Suprapubic skin (tissue), 4 donors: ENCODE data around the gene MLYCD. TPM values are rescaled to one million over a fixed set of nuclear protein-coding genes. Genes with fewer than 3 reads are reported as not detected.

ENCODE experiments used
- DNase-seq, 2 donors: peaks; one replicate each; pipeline ENCODE4 v3.0.0-alpha.2; 2019; ENCODE audit warnings: low spot score in 2 of 2
- H3K27ac ChIP-seq: fragments of 200-600 bp; sonication (generic); one replicate; pipeline ENCODE4 v1.5.1; 2019
- H3K27me3 ChIP-seq: fragments of 200-600 bp; sonication (generic); one replicate; pipeline ENCODE4 v1.5.1; 2019
- H3K36me3 ChIP-seq: fragments of 200-600 bp; sonication (generic); one replicate; pipeline ENCODE4 v1.5.1; 2019
- H3K4me1 ChIP-seq: fragments of 200-600 bp; sonication (generic); one replicate; pipeline ENCODE4 v1.5.1; 2019
- H3K4me3 ChIP-seq: fragments of 200-600 bp; sonication (generic); one replicate; pipeline ENCODE4 v1.5.1; 2019; ENCODE audit warnings: mild to moderate bottlenecking
- H3K9me3 ChIP-seq: fragments of 200-600 bp; sonication (generic); one replicate; pipeline ENCODE4 v1.5.1; 2019
- EP300 ChIP-seq: sonication (generic); formaldehyde crosslinking; IDR thresholded peaks from one replicate; pipeline ENCODE4 v1.6.1; 2017; ENCODE audit warnings: antibody characterized with exemption
- POLR2A ChIP-seq, 2 donors: fragments of 450-650 bp; IDR thresholded peaks; one replicate each; pipeline ENCODE4 v1.6.1; 2017; ENCODE audit warnings: antibody characterized with exemption in 2 of 2, mild to moderate bottlenecking in 2 of 2, moderate library complexity in 2 of 2
- POLR2AphosphoS5 ChIP-seq, 3 donors: sonication (generic); formaldehyde crosslinking; IDR thresholded peaks; one replicate each; pipeline ENCODE4 v1.6.1; 2017; ENCODE audit warnings: antibody characterized with exemption in 3 of 3
- WGBS: methylation state at CpG from one replicate; pipeline ENCODE4 v1.1.5; 2018; 5-methylcytosine and 5-hydroxymethylcytosine counted together
- total RNA-seq, 4 donors: library from RNA; depleted of rRNA; stranded (reverse); fragments of >200 nt; gene quantifications; one replicate each; pipeline ENCODE4 v1.1.0, GENCODE V29; 2016
- TF ChIP-seq, protein P1 (sequence below), 2 donors: fragments of 200-600 bp in 1 of 2; fragments of 450-650 bp in 1 of 2; sonication (generic) in 1 of 2; IDR thresholded peaks; one replicate each; pipeline ENCODE4 v1.5.1; 2016 to 2019; ENCODE audit warnings: antibody characterized with exemption in 2 of 2, mild to moderate bottlenecking in 1 of 2, moderate library complexity in 1 of 2

Gene MLYCD
- total RNA-seq, 4 donors from 2014 or later = 4.4 to 23.7 (median 5.7) TPM

DNA sequence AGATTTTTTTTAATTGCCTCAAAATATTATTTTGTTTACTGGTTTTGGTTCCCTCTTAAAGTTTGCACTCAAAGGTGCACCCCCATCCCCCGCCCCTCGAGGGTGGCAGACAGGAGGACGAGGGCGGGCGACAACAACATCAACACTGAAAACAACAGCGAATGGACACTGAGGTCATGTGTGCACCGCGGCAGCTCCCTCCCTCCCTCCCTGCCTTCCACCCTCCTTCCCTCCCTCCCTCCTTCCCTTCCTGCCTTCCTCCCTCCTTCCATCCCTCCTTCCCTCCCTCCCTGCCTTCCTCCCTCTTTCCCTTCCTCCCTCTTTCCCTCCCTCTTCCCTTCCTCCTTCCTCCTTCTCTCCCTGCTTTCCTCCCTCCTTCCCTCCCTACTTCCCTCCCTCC lies 52.6 kb downstream of the MLYCD start:
- Histone ChIP-seq H3K27me3 (no peaks in the 10 kb centered on the region), H3K4me3 (no peak overlapping the region), H3K4me1 (peaks cover 28% of the 10 kb centered on the region), H3K36me3 (no peaks in the 10 kb centered on the region), H3K9me3 (no peaks in the 10 kb centered on the region), H3K27ac (no peak overlapping the region)
- TF ChIP-seq, protein P1, sequence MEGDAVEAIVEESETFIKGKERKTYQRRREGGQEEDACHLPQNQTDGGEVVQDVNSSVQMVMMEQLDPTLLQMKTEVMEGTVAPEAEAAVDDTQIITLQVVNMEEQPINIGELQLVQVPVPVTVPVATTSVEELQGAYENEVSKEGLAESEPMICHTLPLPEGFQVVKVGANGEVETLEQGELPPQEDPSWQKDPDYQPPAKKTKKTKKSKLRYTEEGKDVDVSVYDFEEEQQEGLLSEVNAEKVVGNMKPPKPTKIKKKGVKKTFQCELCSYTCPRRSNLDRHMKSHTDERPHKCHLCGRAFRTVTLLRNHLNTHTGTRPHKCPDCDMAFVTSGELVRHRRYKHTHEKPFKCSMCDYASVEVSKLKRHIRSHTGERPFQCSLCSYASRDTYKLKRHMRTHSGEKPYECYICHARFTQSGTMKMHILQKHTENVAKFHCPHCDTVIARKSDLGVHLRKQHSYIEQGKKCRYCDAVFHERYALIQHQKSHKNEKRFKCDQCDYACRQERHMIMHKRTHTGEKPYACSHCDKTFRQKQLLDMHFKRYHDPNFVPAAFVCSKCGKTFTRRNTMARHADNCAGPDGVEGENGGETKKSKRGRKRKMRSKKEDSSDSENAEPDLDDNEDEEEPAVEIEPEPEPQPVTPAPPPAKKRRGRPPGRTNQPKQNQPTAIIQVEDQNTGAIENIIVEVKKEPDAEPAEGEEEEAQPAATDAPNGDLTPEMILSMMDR (IDR thresholded peaks at IDR 0.05) = no peak
- TF ChIP-seq EP300 = no peak
- no peak for TF ChIP-seq POLR2AphosphoS5 (IDR thresholded peaks at IDR 0.05)
- TF ChIP-seq POLR2A (IDR thresholded peaks at IDR 0.05) = no peak
- 18% methylated on average over 8 of the region's 8 CpGs for WGBS
- DNase-seq = no peak

DNA sequence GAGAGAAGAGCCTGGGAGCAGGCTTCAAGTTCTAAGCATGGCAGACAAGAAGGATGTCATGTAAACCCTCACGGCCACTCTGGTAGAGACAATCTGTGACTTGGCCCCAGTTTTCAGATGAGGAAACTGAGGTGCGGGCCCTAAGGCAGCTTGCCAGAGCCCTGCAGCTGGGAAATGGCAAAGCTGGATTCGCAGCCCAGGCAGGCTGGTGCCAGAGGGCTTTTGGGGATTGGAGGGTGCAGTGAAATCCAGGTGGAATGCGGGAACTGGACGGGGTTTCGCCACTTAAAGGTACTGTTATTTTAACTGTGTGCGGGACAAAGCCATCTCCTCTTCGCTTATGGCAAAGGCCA lies 53.6 kb downstream of the MLYCD start:
- no peak for DNase-seq
- Histone ChIP-seq H3K4me3 (peak overlapping the region; percentile 65), H3K9me3 (no peaks in the 10 kb centered on the region), H3K27ac (peak overlapping the region; percentile 92), H3K36me3 (no peaks in the 10 kb centered on the region), H3K27me3 (no peaks in the 10 kb centered on the region), H3K4me1 (peaks cover 28% of the 10 kb centered on the region)
- WGBS = 24% methylated on average over 8 of the region's 8 CpGs
- TF ChIP-seq EP300 = no peak
- no peak for TF ChIP-seq POLR2A (IDR thresholded peaks at IDR 0.05)
- TF ChIP-seq, protein P1 (IDR thresholded peaks at IDR 0.05) = no peak
- TF ChIP-seq POLR2AphosphoS5 (IDR thresholded peaks at IDR 0.05) = no peak

DNA sequence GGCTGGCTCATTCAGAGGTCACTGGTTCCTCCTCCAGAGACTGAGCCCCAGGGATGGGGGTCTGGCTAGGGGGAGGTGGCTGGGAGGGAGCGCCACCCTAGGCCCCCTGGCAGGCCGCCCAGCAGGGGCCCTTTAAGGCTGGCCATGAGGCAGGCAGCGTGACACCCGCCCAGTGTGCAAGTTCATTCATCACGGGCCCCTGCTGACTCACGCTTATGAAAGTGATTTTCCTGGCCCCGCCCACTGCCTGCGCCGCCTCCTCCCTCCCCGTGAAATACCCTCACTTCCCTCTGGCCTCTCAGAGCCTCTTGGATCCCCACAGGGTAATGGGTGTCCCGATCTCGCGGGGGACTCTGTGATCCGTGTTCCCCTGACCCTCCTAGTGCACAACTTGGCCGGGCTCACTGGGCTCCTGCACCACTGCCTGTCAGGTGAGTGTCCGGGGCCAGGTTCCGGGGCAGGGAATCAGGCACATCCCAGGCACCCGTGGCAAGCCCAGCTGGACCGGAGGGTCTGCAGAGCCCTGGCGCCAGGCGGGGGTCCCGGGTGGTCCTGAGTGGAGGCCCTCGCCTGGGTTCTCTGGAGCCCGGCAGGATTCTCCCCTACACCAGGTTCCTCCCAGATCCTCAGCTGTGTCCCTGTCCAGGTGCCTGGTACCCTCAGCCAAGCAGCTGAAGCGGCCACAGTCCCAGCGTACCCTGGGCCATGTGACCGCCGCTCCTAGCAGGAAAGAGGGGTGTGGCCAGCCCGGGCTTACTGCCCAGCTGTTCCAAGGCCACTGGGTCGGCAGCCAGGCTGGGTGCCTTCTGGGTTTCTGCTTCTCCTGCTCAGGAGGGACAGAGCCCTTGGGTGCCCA lies 54.3 kb downstream of the MLYCD start, which contains the start of gene OSGIN1:
Gene OSGIN1, plus strand, starts transcription at position 301 of the 856 bp plus-strand sequence. CDS start 4,432 bp downstream, outside the sequence.
- 0% methylated on average over 9 of the region's 30 CpGs for WGBS
- DNase-seq = peak; percentile 96 to 97
- peaks cover 1% of the 10 kb centered on the region for H3K36me3 ChIP-seq
- H3K27ac ChIP-seq = peak within 1 kb of the TSS; percentile 92
- H3K9me3 ChIP-seq = no peaks in the 10 kb centered on the region
- peaks cover 28% of the 10 kb centered on the region for H3K4me1 ChIP-seq
- H3K4me3 ChIP-seq = peak within 1 kb of the TSS; percentile 65
- TF ChIP-seq EP300 (no peak), POLR2A (IDR thresholded peaks at IDR 0.05) (peak; percentile 50 to 86), POLR2AphosphoS5 (IDR thresholded peaks at IDR 0.05) (peak in 1 of 3 donors; percentile 45)
- TF ChIP-seq, protein P1 (IDR thresholded peaks at IDR 0.05) = no peak
- no peaks in the 10 kb centered on the region for H3K27me3 ChIP-seq

DNA sequence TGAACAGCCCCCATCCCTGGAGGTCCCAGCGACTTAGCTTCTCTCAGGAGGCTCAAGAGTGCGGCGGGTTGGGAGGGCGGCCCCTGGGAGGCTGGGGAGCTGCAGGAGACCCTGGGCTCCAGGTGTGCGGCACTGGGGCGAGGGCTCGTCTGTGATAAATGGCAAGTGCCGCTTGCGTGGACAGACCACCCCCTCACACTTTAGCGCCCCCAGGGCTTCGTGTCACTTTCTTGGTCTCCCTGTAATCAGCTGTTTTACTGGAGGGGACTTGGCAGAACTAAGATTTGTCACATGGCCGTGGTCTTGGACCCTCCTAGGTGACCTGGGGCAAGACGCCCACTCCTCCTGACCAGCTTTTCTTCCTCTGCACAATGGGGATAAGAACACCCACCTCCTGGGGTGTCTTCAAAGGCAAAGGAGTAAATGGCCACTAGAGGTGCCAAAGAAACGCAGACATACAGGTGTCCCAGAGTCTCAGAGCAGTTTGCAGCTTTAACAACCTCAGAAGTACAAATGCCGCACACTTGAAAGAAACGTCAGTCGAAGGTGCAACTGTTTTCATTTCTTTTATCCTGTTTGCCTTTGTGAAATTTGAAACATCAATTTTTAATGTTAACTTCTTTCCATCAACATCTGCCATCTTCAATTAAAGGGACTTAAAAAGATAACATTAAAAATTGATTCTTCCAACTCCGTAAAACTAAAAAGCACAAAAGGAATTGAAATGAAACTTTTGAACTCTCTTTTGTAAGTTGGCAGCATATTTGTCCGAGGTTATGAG lies 55.1 kb downstream of the MLYCD start:
- TF ChIP-seq, protein P1 (IDR thresholded peaks at IDR 0.05) = peak in 1 of 2 donors; percentile 51
- TF ChIP-seq POLR2A (IDR thresholded peaks at IDR 0.05) (no peak), POLR2AphosphoS5 (IDR thresholded peaks at IDR 0.05) (no peak), EP300 (no peak)
- Histone ChIP-seq H3K9me3 (no peaks in the 10 kb centered on the region), H3K36me3 (peaks cover 7% of the 10 kb centered on the region), H3K4me3 (peak overlapping the region; percentile 65), H3K4me1 (peaks cover 28% of the 10 kb centered on the region), H3K27me3 (no peaks in the 10 kb centered on the region), H3K27ac (peak overlapping the region; percentile 92)
- DNase-seq = no peak
- 13% methylated on average over 18 of the region's 19 CpGs for WGBS

DNA sequence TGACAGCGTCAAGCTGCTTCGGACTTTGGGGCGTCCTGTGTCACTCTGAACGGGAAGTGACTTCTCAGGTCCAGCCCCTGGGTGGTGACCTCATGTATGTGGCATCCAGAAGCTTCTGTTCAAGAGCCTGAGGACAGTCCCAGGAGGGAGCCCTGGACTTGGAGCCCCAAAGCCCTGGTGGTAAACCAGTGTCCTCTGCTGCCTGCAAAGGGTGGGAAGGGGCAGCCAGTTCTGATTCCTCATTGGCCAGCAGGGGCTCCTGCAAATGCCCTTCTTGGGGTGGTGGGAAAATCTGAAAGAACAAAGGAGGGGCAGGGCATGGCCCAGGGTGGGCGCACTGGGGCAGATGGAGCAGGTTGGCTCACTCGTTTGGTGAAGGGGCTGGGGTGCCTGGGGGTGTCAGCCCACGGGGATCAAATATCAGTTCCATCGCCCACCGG lies 55.7 kb downstream of the MLYCD start:
- peaks cover 14% of the 10 kb centered on the region for H3K36me3 ChIP-seq
- no peak overlapping the region for H3K4me3 ChIP-seq
- no peak overlapping the region for H3K27ac ChIP-seq
- WGBS = 49% methylated on average over 9 of the region's 9 CpGs
- H3K27me3 ChIP-seq = no peaks in the 10 kb centered on the region
- H3K9me3 ChIP-seq = no peaks in the 10 kb centered on the region
- TF ChIP-seq POLR2A (IDR thresholded peaks at IDR 0.05) = no peak
- TF ChIP-seq, protein P1 (IDR thresholded peaks at IDR 0.05) = no peak
- no peak for TF ChIP-seq EP300
- no peak for TF ChIP-seq POLR2AphosphoS5 (IDR thresholded peaks at IDR 0.05)
- no peak for DNase-seq
- peaks cover 28% of the 10 kb centered on the region for H3K4me1 ChIP-seq
